NCI-H526 (cell line): ENCODE results near the gene IFRD1.
A peak's percentile ranks its signal among the peaks of the same experiment; 100 is the strongest.

Experiments
- DNase-seq, 2 experiments: peaks; one replicate each; lab custom pipeline; 2025; lab: John Stamatoyannopoulos, UW

The IFRD1 gene

GRCh38 chr7:112487457-112488263 lies 37.4 kb downstream of the IFRD1 start:
- no peak for DNase-seq

GRCh38 chr7:112488264-112488552 lies 37.9 kb downstream of the IFRD1 start:
- no peak for DNase-seq

- DNase-seq, result no peak
These were observed 41.9 kb downstream of the IFRD1 start for GRCh38 chr7:112492186-112492585.

- DNase-seq, result no peak
These were observed 44.4 kb downstream of the IFRD1 start for GRCh38 chr7:112494656-112495055.

- no peak for DNase-seq
These were observed 45.0 kb downstream of the IFRD1 start for GRCh38 chr7:112495156-112495788.

- peak; percentile 67 to 82 for DNase-seq
These were observed 45.7 kb downstream of the IFRD1 start for GRCh38 chr7:112495810-112496462.

GRCh38 chr7:112497481-112497880 lies 47.2 kb downstream of the IFRD1 start:
- no peak for DNase-seq

GRCh38 chr7:112500619-112501018 lies 50.4 kb downstream of the IFRD1 start:
- DNase-seq, result no peak

- no peak for DNase-seq
These were observed 51.7 kb downstream of the IFRD1 start for GRCh38 chr7:112501801-112502503.

GRCh38 chr7:112502700-112503099 lies 52.4 kb downstream of the IFRD1 start:
- DNase-seq, result no peak

GRCh38 chr7:112503361-112503972 lies 53.2 kb downstream of the IFRD1 start:
- no peak for DNase-seq

GRCh38 chr7:112504093-112504695 lies 53.9 kb downstream of the IFRD1 start:
- DNase-seq, result no peak

- peak in 1 of 2 experiments; percentile 14 for DNase-seq
These were observed 55.2 kb downstream of the IFRD1 start for GRCh38 chr7:112505495-112505894.

- no peak for DNase-seq
These were observed 58.1 kb downstream of the IFRD1 start for GRCh38 chr7:112508404-112508803.

- DNase-seq, result no peak
These were observed 59.1 kb downstream of the IFRD1 start for GRCh38 chr7:112509402-112509801.

GRCh38 chr7:112510001-112510742 lies 59.9 kb downstream of the IFRD1 start:
- DNase-seq, result no peak

- no peak for DNase-seq
These were observed 60.5 kb downstream of the IFRD1 start for GRCh38 chr7:112510743-112511110.

- no peak for DNase-seq
These were observed 61.4 kb downstream of the IFRD1 start for GRCh38 chr7:112511451-112512202.

GRCh38 chr7:112512451-112513210 lies 62.4 kb downstream of the IFRD1 start:
- DNase-seq, result no peak

GRCh38 chr7:112515989-112516388 lies 65.7 kb downstream of the IFRD1 start:
- no peak for DNase-seq
